ENCODE results near the gene CLDN6.

The CLDN6 gene

GRCh38 chr16:3028716-3029319 is 10.8 kb upstream of the CLDN6 start:
- Mint-ChIP-seq H3K27me3 (peaks cover 58% of the 10 kb centered on the region), H3K9me3 (no peaks in the 10 kb centered on the region), H3K4me1 (peaks cover 65% of the 10 kb centered on the region), H3K27ac (peak overlapping the region; percentile 69), H3K36me3 (peaks cover 21% of the 10 kb centered on the region), H3K4me3 (peak overlapping the region; percentile 77)
- DNase-seq: no peak
- CTCF ChIA-PET: interaction anchor here (1.0 to 18.9 kb wide), 20 partner anchors 9 to 137 kb away, joined by 3 to 300 read pairs (median 6); partner anchors contain the start of genes CLDN6, CLDN9, MMP25 and TNFRSF12A

- Mint-ChIP-seq H3K4me1 (peaks cover 69% of the 10 kb centered on the region), H3K27me3 (peaks cover 51% of the 10 kb centered on the region), H3K36me3 (peaks cover 20% of the 10 kb centered on the region), H3K9me3 (no peaks in the 10 kb centered on the region), H3K27ac (peak overlapping the region; percentile 75), H3K4me3 (peak overlapping the region; percentile 63)
- CTCF ChIA-PET: interaction anchor here (0.7 to 18.9 kb wide), 18 partner anchors 9 to 138 kb away, joined by 3 to 300 read pairs (median 6); partner anchors contain the start of genes CLDN6, CLDN9, MMP25 and TNFRSF12A
- DNase-seq: peak; percentile 92
These were observed 10.2 kb upstream of the CLDN6 start for GRCh38 chr16:3027983-3028715.

GRCh38 chr16:3027489-3027795 is 9.5 kb upstream of the CLDN6 start:
- Mint-ChIP-seq H3K27me3 (peaks cover 44% of the 10 kb centered on the region), H3K27ac (no peak overlapping the region), H3K36me3 (peaks cover 20% of the 10 kb centered on the region), H3K4me1 (peaks cover 71% of the 10 kb centered on the region), H3K9me3 (no peaks in the 10 kb centered on the region), H3K4me3 (no peak overlapping the region)
- DNase-seq: no peak
- CTCF ChIA-PET: interaction anchor here (0.6 to 18.9 kb wide), 13 partner anchors 8 to 139 kb away, joined by 3 to 300 read pairs (median 6); partner anchors contain the start of genes CLDN6, CLDN9, MMP25 and TNFRSF12A

- no peaks in the 10 kb centered on the region for H3K9me3 Mint-ChIP-seq
- H3K4me3 Mint-ChIP-seq: no peak overlapping the region
- H3K27ac Mint-ChIP-seq: no peak overlapping the region
- H3K27me3 Mint-ChIP-seq: peaks cover 38% of the 10 kb centered on the region
- DNase-seq: no peak
- H3K36me3 Mint-ChIP-seq: peaks cover 20% of the 10 kb centered on the region
- CTCF ChIA-PET: interaction anchor here (0.6 to 18.9 kb wide), 8 partner anchors 7 to 124 kb away, joined by 3 to 300 read pairs (median 57); partner anchors contain the start of genes CLDN6, CLDN9, MMP25 and TNFRSF12A
- H3K4me1 Mint-ChIP-seq: peaks cover 73% of the 10 kb centered on the region
These were observed 8.9 kb upstream of the CLDN6 start for GRCh38 chr16:3026609-3027488.

GRCh38 chr16:3026003-3026378 is 8.0 kb upstream of the CLDN6 start:
- no peaks in the 10 kb centered on the region for H3K9me3 Mint-ChIP-seq
- DNase-seq: no peak
- CTCF ChIA-PET: interaction anchor here (1.0 to 18.9 kb wide), 2 partner anchors 21 to 109 kb away, joined by 3 to 300 read pairs; partner anchors contain the start of genes CLDN9 and ZNF213
- H3K4me3 Mint-ChIP-seq: no peak overlapping the region
- peaks cover 21% of the 10 kb centered on the region for H3K36me3 Mint-ChIP-seq
- peaks cover 78% of the 10 kb centered on the region for H3K4me1 Mint-ChIP-seq
- H3K27ac Mint-ChIP-seq: no peak overlapping the region
- H3K27me3 Mint-ChIP-seq: peaks cover 38% of the 10 kb centered on the region

- H3K36me3 Mint-ChIP-seq: peaks cover 21% of the 10 kb centered on the region
- DNase-seq: no peak
- H3K27ac Mint-ChIP-seq: no peak overlapping the region
- peaks cover 78% of the 10 kb centered on the region for H3K4me1 Mint-ChIP-seq
- CTCF ChIA-PET: interaction anchor here (1.0 to 18.9 kb wide), 2 partner anchors 21 to 110 kb away, joined by 3 to 300 read pairs; partner anchors contain the start of genes CLDN9 and ZNF213
- no peaks in the 10 kb centered on the region for H3K9me3 Mint-ChIP-seq
- H3K4me3 Mint-ChIP-seq: no peak overlapping the region
- H3K27me3 Mint-ChIP-seq: peaks cover 35% of the 10 kb centered on the region
These were observed 7.3 kb upstream of the CLDN6 start for GRCh38 chr16:3025032-3026002.

- no peaks in the 10 kb centered on the region for H3K9me3 Mint-ChIP-seq
- H3K36me3 Mint-ChIP-seq: peaks cover 21% of the 10 kb centered on the region
- peaks cover 71% of the 10 kb centered on the region for H3K4me1 Mint-ChIP-seq
- peak within 1 kb of the TSS; percentile 90 for H3K4me3 Mint-ChIP-seq
- peak within 1 kb of the TSS; percentile 95 for H3K27ac Mint-ChIP-seq
- CTCF ChIA-PET: interaction anchor here (1.6 to 18.9 kb wide), 2 partner anchors 10 to 19 kb away, joined by 7 to 300 read pairs; partner anchors contain the start of gene CLDN9
- DNase-seq: peak; percentile 98
- peaks cover 35% of the 10 kb centered on the region for H3K27me3 Mint-ChIP-seq
These were observed 5.9 kb upstream of the CLDN6 start, which contains the start of the genes HCFC1R1 and THOC6 for GRCh38 chr16:3023669-3024478. TSS of gene HCFC1R1 (minus strand) at chr16:3023942. CDS start at chr16:3023941, 1 bp downstream. TSS of gene THOC6 (plus strand) at chr16:3024035. CDS start at chr16:3024327, 292 bp downstream.

GRCh38 chr16:3023415-3023668 is 5.4 kb upstream of the CLDN6 start:
- Mint-ChIP-seq H3K4me3 (peak overlapping the region; percentile 90), H3K4me1 (peaks cover 68% of the 10 kb centered on the region), H3K27ac (peak overlapping the region; percentile 95), H3K27me3 (peaks cover 34% of the 10 kb centered on the region), H3K9me3 (no peaks in the 10 kb centered on the region), H3K36me3 (peaks cover 20% of the 10 kb centered on the region)
- CTCF ChIA-PET: interaction anchor here (1.2 to 18.9 kb wide), 3 partner anchors 10 to 143 kb away, joined by 3 to 300 read pairs (median 7); partner anchors contain the start of gene CLDN9
- DNase-seq: peak; percentile 40

- peak overlapping the region; percentile 95 for H3K27ac Mint-ChIP-seq
- CTCF ChIA-PET: interaction anchor here (1.2 to 18.9 kb wide), 6 partner anchors 9 to 143 kb away, joined by 3 to 300 read pairs (median 7); partner anchors contain the start of gene CLDN9
- peaks cover 20% of the 10 kb centered on the region for H3K36me3 Mint-ChIP-seq
- H3K9me3 Mint-ChIP-seq: no peaks in the 10 kb centered on the region
- peaks cover 35% of the 10 kb centered on the region for H3K27me3 Mint-ChIP-seq
- H3K4me1 Mint-ChIP-seq: peaks cover 67% of the 10 kb centered on the region
- H3K4me3 Mint-ChIP-seq: peak overlapping the region; percentile 90
- no peak for DNase-seq
These were observed 4.9 kb upstream of the CLDN6 start for GRCh38 chr16:3022684-3023414.

GRCh38 chr16:3022208-3022683 is 4.3 kb upstream of the CLDN6 start:
- no peaks in the 10 kb centered on the region for H3K9me3 Mint-ChIP-seq
- H3K4me1 Mint-ChIP-seq: peaks cover 64% of the 10 kb centered on the region
- DNase-seq: peak; percentile 78
- H3K27ac Mint-ChIP-seq: peak overlapping the region; percentile 95
- H3K36me3 Mint-ChIP-seq: peaks cover 20% of the 10 kb centered on the region
- CTCF ChIA-PET: interaction anchor here (1.1 to 18.9 kb wide), 6 partner anchors 10 to 144 kb away, joined by 3 to 300 read pairs (median 5); partner anchors contain the start of gene CLDN9
- H3K4me3 Mint-ChIP-seq: peak overlapping the region; percentile 90
- peaks cover 39% of the 10 kb centered on the region for H3K27me3 Mint-ChIP-seq

- Mint-ChIP-seq H3K36me3 (peaks cover 15% of the 10 kb centered on the region), H3K4me1 (peaks cover 63% of the 10 kb centered on the region), H3K27ac (peak overlapping the region; percentile 52), H3K27me3 (peaks cover 44% of the 10 kb centered on the region), H3K9me3 (no peaks in the 10 kb centered on the region), H3K4me3 (peak overlapping the region; percentile 90)
- peak; percentile 84 for DNase-seq
- CTCF ChIA-PET: interaction anchor here (1.1 to 18.9 kb wide), 6 partner anchors 8 to 108 kb away, joined by 3 to 300 read pairs (median 7); partner anchors contain the start of gene CLDN9
These were observed 3.6 kb upstream of the CLDN6 start for GRCh38 chr16:3021449-3022207.

Data from activated naive CD4-positive, alpha-beta T cell treated with anti-CD3 and anti-CD28 coated beads, Interleukin-2, amount 10 ng/mL, durations not matched to agents 7 days and 5 days (primary cell).